Calu3 (cell line): Measurements from ENCODE around the gene ADAM11. TPM values are rescaled to one million over a fixed set of nuclear protein-coding genes. Genes with fewer than 3 reads are reported as not detected.
"Not testable (repeated sequence)": the region's sequence is repeated elsewhere in the genome, so short reads cannot be mapped to it uniquely, and the experiment has no call there.

Source experiments
- Bru-seq: library from RNA; stranded (reverse); fragments of 400-500 nt; gene quantifications from one replicate; lab custom pipeline; 2021; lab: Mats Ljungman, UMichigan
- BruChase-seq, 2 experiments: library from RNA; stranded (reverse); fragments of 400-500 nt; gene quantifications; one replicate each; lab custom pipeline; 2021; lab: Mats Ljungman, UMichigan
- BruUV-seq: library from RNA; stranded (reverse); fragments of 400-500 nt; replicated peaks from 2 replicates; lab custom pipeline; 2021; lab: Mats Ljungman, UMichigan
- CTCF ChIA-PET: fragments of 300-600 bp; sonication (Branson Sonifier 250); formaldehyde crosslinking; loops from one replicate; lab custom pipeline; 2022; ENCODE audit warnings: antibody characterized with exemption; lab: Charles Lee
- DNase-seq: peaks from one replicate; pipeline ENCODE4 v3.0.0; 2022
- H3K27ac Mint-ChIP-seq: one replicate; pipeline ENCODE4 v1.8.0; 2022; ENCODE audit warnings: mixed read lengths; ENCODE audit not compliant: unreplicated experiment
- H3K27me3 Mint-ChIP-seq: one replicate; pipeline ENCODE4 v1.8.0; 2022; ENCODE audit warnings: mixed read lengths; ENCODE audit not compliant: unreplicated experiment
- H3K36me3 Mint-ChIP-seq: one replicate; pipeline ENCODE4 v1.8.0; 2022; ENCODE audit warnings: mild to moderate bottlenecking, moderate library complexity, mixed read lengths; ENCODE audit not compliant: insufficient read depth, unreplicated experiment
- H3K4me1 Mint-ChIP-seq: one replicate; pipeline ENCODE4 v1.8.0; 2022; ENCODE audit warnings: mild to moderate bottlenecking, low read depth, mixed read lengths; ENCODE audit not compliant: unreplicated experiment
- H3K4me3 Mint-ChIP-seq: one replicate; pipeline ENCODE4 v1.8.0; 2022; ENCODE audit warnings: mild to moderate bottlenecking, low read depth, moderate library complexity, mixed read lengths; ENCODE audit not compliant: unreplicated experiment
- H3K9me3 Mint-ChIP-seq: one replicate; pipeline ENCODE4 v1.8.0; 2022; ENCODE audit warnings: low read depth, mixed read lengths; ENCODE audit not compliant: unreplicated experiment
- intact Hi-C: fragments of 100-400 bp; cut with micrococcal nuclease; formaldehyde crosslinking; loops from one replicate; pipeline ENCODE4 v1.10.0; 2022; ENCODE audit not compliant: unreplicated experiment
- long read RNA-seq: library from polyadenylated mRNA; stranded (forward); transcript quantifications from one replicate; pipeline ENCODE4 v2.0.0, GENCODE V29; 2022
- total RNA-seq: library from RNA; stranded (reverse); gene quantifications from 2 replicates; pipeline ENCODE4 v1.2.3, GENCODE V29; 2022
- TF ChIP-seq, protein P1 (sequence below): fragments of 200-600 bp; IDR thresholded peaks from one replicate; pipeline ENCODE4 v1.8.0; 2022; ENCODE audit warnings: antibody characterized with exemption; ENCODE audit not compliant: unreplicated experiment

Gene ADAM11, protein sequence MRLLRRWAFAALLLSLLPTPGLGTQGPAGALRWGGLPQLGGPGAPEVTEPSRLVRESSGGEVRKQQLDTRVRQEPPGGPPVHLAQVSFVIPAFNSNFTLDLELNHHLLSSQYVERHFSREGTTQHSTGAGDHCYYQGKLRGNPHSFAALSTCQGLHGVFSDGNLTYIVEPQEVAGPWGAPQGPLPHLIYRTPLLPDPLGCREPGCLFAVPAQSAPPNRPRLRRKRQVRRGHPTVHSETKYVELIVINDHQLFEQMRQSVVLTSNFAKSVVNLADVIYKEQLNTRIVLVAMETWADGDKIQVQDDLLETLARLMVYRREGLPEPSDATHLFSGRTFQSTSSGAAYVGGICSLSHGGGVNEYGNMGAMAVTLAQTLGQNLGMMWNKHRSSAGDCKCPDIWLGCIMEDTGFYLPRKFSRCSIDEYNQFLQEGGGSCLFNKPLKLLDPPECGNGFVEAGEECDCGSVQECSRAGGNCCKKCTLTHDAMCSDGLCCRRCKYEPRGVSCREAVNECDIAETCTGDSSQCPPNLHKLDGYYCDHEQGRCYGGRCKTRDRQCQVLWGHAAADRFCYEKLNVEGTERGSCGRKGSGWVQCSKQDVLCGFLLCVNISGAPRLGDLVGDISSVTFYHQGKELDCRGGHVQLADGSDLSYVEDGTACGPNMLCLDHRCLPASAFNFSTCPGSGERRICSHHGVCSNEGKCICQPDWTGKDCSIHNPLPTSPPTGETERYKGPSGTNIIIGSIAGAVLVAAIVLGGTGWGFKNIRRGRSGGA
- total RNA-seq (0.57 and 1.2 TPM in 2 replicates), Bru-seq, nascent RNA (percentile 20 among the genes with signal in this experiment), BruChase-seq, experiment 1, labeled RNA remaining after a 6-hour chase (percentile 34 among the genes with signal in this experiment), BruChase-seq, experiment 2, labeled RNA remaining after a 2-hour chase (percentile 33 among the genes with signal in this experiment)
- long read RNA-seq, partial matches to known transcripts: 2 of 2 reads
- long read RNA-seq, other reads (novel, unspliced or antisense): 0 of 2 reads

- CTCF ChIA-PET: interaction anchor here (0.5 kb wide), 1 partner anchor 64 kb away, joined by 5 read pairs; no protein-coding TSS in a partner anchor
- Mint-ChIP-seq H3K36me3 (peaks cover 10% of the 10 kb centered on the region), H3K4me3 (peak within 1 kb of the TSS; percentile 61), H3K4me1 (no peaks in the 10 kb centered on the region), H3K9me3 (no peaks in the 10 kb centered on the region), H3K27me3 (peaks cover 41% of the 10 kb centered on the region), H3K27ac (no peak within 1 kb of the TSS)
- intact Hi-C loops: no loop called here
- no peak for DNase-seq
- no TSS peak for BruUV-seq
- TF ChIP-seq, protein P1, sequence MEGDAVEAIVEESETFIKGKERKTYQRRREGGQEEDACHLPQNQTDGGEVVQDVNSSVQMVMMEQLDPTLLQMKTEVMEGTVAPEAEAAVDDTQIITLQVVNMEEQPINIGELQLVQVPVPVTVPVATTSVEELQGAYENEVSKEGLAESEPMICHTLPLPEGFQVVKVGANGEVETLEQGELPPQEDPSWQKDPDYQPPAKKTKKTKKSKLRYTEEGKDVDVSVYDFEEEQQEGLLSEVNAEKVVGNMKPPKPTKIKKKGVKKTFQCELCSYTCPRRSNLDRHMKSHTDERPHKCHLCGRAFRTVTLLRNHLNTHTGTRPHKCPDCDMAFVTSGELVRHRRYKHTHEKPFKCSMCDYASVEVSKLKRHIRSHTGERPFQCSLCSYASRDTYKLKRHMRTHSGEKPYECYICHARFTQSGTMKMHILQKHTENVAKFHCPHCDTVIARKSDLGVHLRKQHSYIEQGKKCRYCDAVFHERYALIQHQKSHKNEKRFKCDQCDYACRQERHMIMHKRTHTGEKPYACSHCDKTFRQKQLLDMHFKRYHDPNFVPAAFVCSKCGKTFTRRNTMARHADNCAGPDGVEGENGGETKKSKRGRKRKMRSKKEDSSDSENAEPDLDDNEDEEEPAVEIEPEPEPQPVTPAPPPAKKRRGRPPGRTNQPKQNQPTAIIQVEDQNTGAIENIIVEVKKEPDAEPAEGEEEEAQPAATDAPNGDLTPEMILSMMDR: no peak
Observed at GRCh38 chr17:44758414-44759085, at the start of gene ADAM11. Gene ADAM11, plus strand, starts transcription at chr17:44758988. Its CDS starts 212 bp downstream, at chr17:44759200.

DNA sequence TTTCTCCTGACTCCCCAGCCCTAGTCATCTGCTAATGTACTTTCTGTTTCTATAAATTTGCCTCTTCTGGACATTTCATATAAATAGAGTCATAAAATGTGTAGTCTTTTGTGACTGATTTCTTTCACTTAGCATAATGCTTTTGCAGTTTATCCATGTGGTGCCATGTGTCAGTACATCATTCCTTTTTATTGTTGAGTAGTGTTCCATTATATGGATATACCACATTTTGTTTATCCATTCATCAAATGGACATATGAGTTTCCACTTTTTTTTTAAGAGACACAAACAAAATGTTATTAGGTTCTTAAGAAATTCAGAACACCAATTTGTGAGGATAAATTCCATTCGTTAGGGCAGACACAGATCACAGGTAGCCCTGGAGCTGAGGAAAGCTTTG lies 39.3 kb upstream of the ADAM11 start:
- H3K4me1 Mint-ChIP-seq: no peaks in the 10 kb centered on the region
- TF ChIP-seq, protein P1: no peak
- no peak overlapping the region for H3K4me3 Mint-ChIP-seq
- BruUV-seq: no TSS peak
- CTCF ChIA-PET: no interaction called here
- intact Hi-C loops: no loop called here
- DNase-seq: no peak
- peaks cover 18% of the 10 kb centered on the region for H3K36me3 Mint-ChIP-seq
- no peak overlapping the region for H3K27ac Mint-ChIP-seq
- no peaks in the 10 kb centered on the region for H3K27me3 Mint-ChIP-seq
- H3K9me3 Mint-ChIP-seq: no peaks in the 10 kb centered on the region

- H3K9me3 Mint-ChIP-seq: no peaks in the 10 kb centered on the region
- intact Hi-C loops: no loop called here
- CTCF ChIA-PET: no interaction called here
Observed at GRCh38 chr17:44722254-44722653, 36.5 kb upstream of the ADAM11 start.

GRCh38 chr17:44726121-44726520 lies 32.7 kb upstream of the ADAM11 start:
- DNase-seq, H3K27me3 Mint-ChIP-seq, intact Hi-C loops, BruUV-seq, CTCF ChIA-PET, H3K9me3 Mint-ChIP-seq, H3K27ac Mint-ChIP-seq, H3K4me1 Mint-ChIP-seq, H3K4me3 Mint-ChIP-seq: not testable (repeated sequence)
- peaks cover 11% of the 10 kb centered on the region for H3K36me3 Mint-ChIP-seq

More at GRCh38 chr17:44722254-44722653, 36.5 kb upstream of the ADAM11 start:
- Mint-ChIP-seq H3K4me3 (no peak overlapping the region), H3K27me3 (no peaks in the 10 kb centered on the region), H3K4me1 (no peaks in the 10 kb centered on the region), H3K36me3 (peaks cover 18% of the 10 kb centered on the region), H3K27ac (no peak overlapping the region)
- TF ChIP-seq, protein P1: no peak
- BruUV-seq: no TSS peak
- DNase-seq: no peak
